A673 (cell line): Measurements from ENCODE around the gene GRB10. TPM values are rescaled to one million over a fixed set of nuclear protein-coding genes. Genes with fewer than 3 reads are reported as not detected.

Experiments
- BruUV-seq: library from RNA; stranded (reverse); fragments of 400-500 nt; replicated peaks from 2 replicates; lab custom pipeline; 2021; lab: Mats Ljungman, UMichigan
- CTCF ChIA-PET: fragments of 300-600 bp; sonication (Branson Sonifier 250); formaldehyde crosslinking; loops from one replicate; lab custom pipeline; 2022; ENCODE audit warnings: antibody characterized with exemption; lab: Charles Lee
- POLR2A ChIA-PET: fragments of 300-600 bp; sonication (Branson Sonifier 250); formaldehyde crosslinking; loops from one replicate; lab custom pipeline; 2022; ENCODE audit warnings: antibody characterized with exemption; ENCODE audit not compliant: low non-redundant PET; lab: Charles Lee
- DNase-seq: peaks from one replicate; pipeline ENCODE4 v3.0.0-alpha.2; 2015; ENCODE audit warnings: low spot score
- H3K27ac ChIP-seq: fragments of 200-600 bp; sonication (generic); 2 replicates; pipeline ENCODE4 v1.5.1; 2016; ENCODE audit warnings: mixed run types, low read depth, mild to moderate bottlenecking, mixed read lengths, antibody characterized with exemption, low read length; ENCODE audit not compliant: poor library complexity, severe bottlenecking
- H3K27me3 ChIP-seq: fragments of 200-600 bp; sonication (generic); replicated peaks from 2 replicates; pipeline ENCODE4 v1.6.1; 2017; ENCODE audit warnings: mixed run types, low read depth, mild to moderate bottlenecking, mixed read lengths, antibody characterized with exemption, low read length; ENCODE audit not compliant: insufficient read depth, poor library complexity
- H3K36me3 ChIP-seq: fragments of 200-600 bp; sonication (generic); 2 replicates; pipeline ENCODE4 v1.6.1; 2016; ENCODE audit warnings: mixed run types, mild to moderate bottlenecking, mixed read lengths, antibody characterized with exemption, low read length; ENCODE audit not compliant: insufficient read depth, poor library complexity, severe bottlenecking
- H3K4me1 ChIP-seq: fragments of 200-600 bp; sonication (generic); 2 replicates; pipeline ENCODE4 v1.6.1; 2017; ENCODE audit warnings: mixed run types, mild to moderate bottlenecking, mixed read lengths, antibody characterized with exemption, low read length; ENCODE audit not compliant: insufficient read depth, poor library complexity, severe bottlenecking
- H3K4me3 ChIP-seq: fragments of 200-600 bp; sonication (generic); 2 replicates; pipeline ENCODE4 v1.5.1; 2016; ENCODE audit warnings: low read depth, mixed run types, mild to moderate bottlenecking, mixed read lengths, low read length; ENCODE audit not compliant: poor library complexity, severe bottlenecking
- H3K9me3 ChIP-seq: fragments of 200-600 bp; sonication (generic); 2 replicates; pipeline ENCODE4 v1.6.1; 2016; ENCODE audit warnings: mixed run types, low read depth, mild to moderate bottlenecking, mixed read lengths, antibody characterized with exemption, low read length; ENCODE audit not compliant: poor library complexity, severe bottlenecking
- EZH2 ChIP-seq: fragments of 200-600 bp; sonication (generic); IDR thresholded peaks from 2 replicates; pipeline ENCODE4 v1.6.1; 2017; ENCODE audit warnings: borderline replicate concordance, low read depth, mild to moderate bottlenecking, mixed read lengths, antibody characterized with exemption, low read length; ENCODE audit not compliant: poor library complexity, severe bottlenecking
- intact Hi-C: fragments of 100-400 bp; cut with micrococcal nuclease; formaldehyde crosslinking; loops from one replicate; pipeline ENCODE4 v1.10.0; 2022; ENCODE audit not compliant: unreplicated experiment
- total RNA-seq: library from RNA; stranded (reverse); gene quantifications from 2 replicates; pipeline ENCODE4 v1.2.3, GENCODE V29; 2021
- TF ChIP-seq, protein P1 (sequence below): fragments of 300-800, 200-600 bp; sonication (generic); conservative IDR thresholded peaks from 2 replicates; pipeline ENCODE4 v1.5.1; 2017; ENCODE audit warnings: low read depth, mild to moderate bottlenecking, antibody characterized with exemption, low read length, moderate library complexity, mixed read lengths

Gene GRB10
- total RNA-seq, 1 experiment from 2014 or later, result 0.41 TPM

DNA sequence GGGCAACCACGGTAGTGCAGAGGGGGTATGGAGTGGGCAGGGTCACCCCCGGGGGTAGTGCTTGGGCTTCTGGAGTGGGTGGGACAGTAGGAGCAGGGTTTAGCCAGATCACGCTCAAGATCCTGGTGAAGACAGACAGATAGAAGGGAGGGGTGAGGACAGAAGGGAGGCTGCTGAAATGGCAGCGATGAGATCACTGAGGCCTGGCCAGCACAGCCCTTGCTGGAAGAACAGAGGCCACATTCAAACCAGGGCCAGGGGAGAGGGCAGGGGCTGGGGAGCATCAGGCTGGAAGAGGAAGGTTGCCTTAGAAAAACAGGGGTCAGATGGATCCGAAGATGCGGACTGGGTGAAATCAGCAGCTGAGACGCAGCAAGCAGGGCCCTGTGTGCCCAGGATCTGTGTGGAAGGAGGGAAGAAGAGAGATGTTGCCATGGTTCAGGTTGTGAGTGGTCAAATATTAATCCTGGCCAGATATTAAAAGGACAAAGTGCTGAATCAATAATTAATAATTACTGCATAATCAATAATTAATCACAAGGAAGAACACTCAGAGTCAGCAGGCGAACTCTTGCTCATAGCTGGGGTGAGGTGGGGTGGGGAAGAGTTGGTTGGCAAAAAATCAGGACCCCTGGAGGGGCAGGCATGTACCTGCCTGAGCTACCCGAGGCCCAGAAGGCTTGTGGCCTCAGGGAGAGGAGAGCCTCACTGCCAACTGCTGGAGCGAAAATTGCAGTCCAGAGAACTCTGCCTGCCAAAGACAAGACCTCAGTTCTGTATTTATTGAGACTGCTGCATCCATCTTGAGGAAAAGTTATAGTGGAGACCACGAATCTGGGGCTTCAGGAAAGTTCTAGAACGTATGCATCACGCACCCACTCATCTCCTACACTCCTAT is 105.7 kb downstream of the GRB10 start:
- H3K9me3 ChIP-seq, result no peaks in the 10 kb centered on the region
- peaks cover 11% of the 10 kb centered on the region for H3K27me3 ChIP-seq
- CTCF ChIA-PET, result no interaction called here
- no peak overlapping the region for H3K4me3 ChIP-seq
- TF ChIP-seq, protein P1, sequence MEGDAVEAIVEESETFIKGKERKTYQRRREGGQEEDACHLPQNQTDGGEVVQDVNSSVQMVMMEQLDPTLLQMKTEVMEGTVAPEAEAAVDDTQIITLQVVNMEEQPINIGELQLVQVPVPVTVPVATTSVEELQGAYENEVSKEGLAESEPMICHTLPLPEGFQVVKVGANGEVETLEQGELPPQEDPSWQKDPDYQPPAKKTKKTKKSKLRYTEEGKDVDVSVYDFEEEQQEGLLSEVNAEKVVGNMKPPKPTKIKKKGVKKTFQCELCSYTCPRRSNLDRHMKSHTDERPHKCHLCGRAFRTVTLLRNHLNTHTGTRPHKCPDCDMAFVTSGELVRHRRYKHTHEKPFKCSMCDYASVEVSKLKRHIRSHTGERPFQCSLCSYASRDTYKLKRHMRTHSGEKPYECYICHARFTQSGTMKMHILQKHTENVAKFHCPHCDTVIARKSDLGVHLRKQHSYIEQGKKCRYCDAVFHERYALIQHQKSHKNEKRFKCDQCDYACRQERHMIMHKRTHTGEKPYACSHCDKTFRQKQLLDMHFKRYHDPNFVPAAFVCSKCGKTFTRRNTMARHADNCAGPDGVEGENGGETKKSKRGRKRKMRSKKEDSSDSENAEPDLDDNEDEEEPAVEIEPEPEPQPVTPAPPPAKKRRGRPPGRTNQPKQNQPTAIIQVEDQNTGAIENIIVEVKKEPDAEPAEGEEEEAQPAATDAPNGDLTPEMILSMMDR, result no peak
- no peak for TF ChIP-seq EZH2
- H3K27ac ChIP-seq, result no peak overlapping the region
- H3K4me1 ChIP-seq, result no peaks in the 10 kb centered on the region
- intact Hi-C loops, result loop anchor here (5.0 kb wide), 1 partner anchor 210 kb away; no protein-coding TSS in a partner anchor
- POLR2A ChIA-PET, result interaction anchor here (0.6 kb wide), 1 partner anchor 1859 kb away, joined by 4 read pairs; no protein-coding TSS in a partner anchor
- no peaks in the 10 kb centered on the region for H3K36me3 ChIP-seq
- BruUV-seq, result no TSS peak
- DNase-seq, result no peak

GRCh38 chr7:50676079-50676478 is 106.6 kb downstream of the GRB10 start:
- CTCF ChIA-PET, result no interaction called here
- intact Hi-C loops, result loop anchor here (5.0 kb wide), 1 partner anchor 209 kb away; no protein-coding TSS in a partner anchor

More at GRCh38 chr7:50676079-50676478, 106.6 kb downstream of the GRB10 start:
- H3K9me3 ChIP-seq, result no peaks in the 10 kb centered on the region
- peaks cover 9% of the 10 kb centered on the region for H3K27me3 ChIP-seq
- TF ChIP-seq, protein P1, result no peak
- TF ChIP-seq EZH2, result no peak
- H3K36me3 ChIP-seq, result no peaks in the 10 kb centered on the region
- no peak overlapping the region for H3K4me3 ChIP-seq
- POLR2A ChIA-PET, result no interaction called here
- no TSS peak for BruUV-seq
- no peak overlapping the region for H3K27ac ChIP-seq
- no peaks in the 10 kb centered on the region for H3K4me1 ChIP-seq
- no peak for DNase-seq
